LoVo (cell line): ENCODE measurements around the gene INTS6.

Experiments
- DNase-seq: peaks from one replicate; pipeline ENCODE4 v3.0.0-alpha.2; 2016; ENCODE audit warnings: low spot score

The INTS6 gene

GRCh38 chr13:51318876-51319275, 134.0 kb downstream of the INTS6 start:
- DNase-seq = no peak

GRCh38 chr13:51318015-51318414, 134.8 kb downstream of the INTS6 start:
- no peak for DNase-seq

GRCh38 chr13:51317262-51317661, 135.6 kb downstream of the INTS6 start:
- no peak for DNase-seq

- DNase-seq = no peak
These were observed 139.2 kb downstream of the INTS6 start for GRCh38 chr13:51313619-51314018.

GRCh38 chr13:51311957-51312520, 140.8 kb downstream of the INTS6 start:
- DNase-seq = no peak
